Mesenteric fat pad (tissue), 1 donor: ENCODE data around the gene PRUNE1. TPM values are rescaled to one million over a fixed set of nuclear protein-coding genes. Genes with fewer than 3 reads are reported as not detected.

Experiments
- total RNA-seq: library from RNA; stranded (reverse); fragmentation: NEBNext Ultra II Directional; extraction: Animal tissue kit (Norgen Biotek cat#: 25700); gene quantifications from one replicate; pipeline ENCODE4 v1.2.1, GENCODE V29; 2021
- donor health status: DM: yes; HTN: yes; CAD: no.

PRUNE1 gene
- total RNA-seq, 1 donor from 2014 or later = 14.4 TPM

Other genes starting within 250 kb of the PRUNE1 start
- gene CTSS, start 242.7 kb upstream of the PRUNE1 start, total RNA-seq = 173 TPM
- gene CTSK, start 200.2 kb upstream of the PRUNE1 start, total RNA-seq = 76.4 TPM
- 51.0 TPM for gene ARNT, start 131.8 kb upstream of the PRUNE1 start, total RNA-seq
- not detected for gene CTXND2, start 121.3 kb upstream of the PRUNE1 start, total RNA-seq
- gene SETDB1, start 82.1 kb upstream of the PRUNE1 start, total RNA-seq = 32.3 TPM
- gene CERS2, start 33.6 kb upstream of the PRUNE1 start, total RNA-seq = 159 TPM
- 0.48 TPM for gene ANXA9, start 26.2 kb upstream of the PRUNE1 start, total RNA-seq
- gene MINDY1, start 1.5 kb upstream of the PRUNE1 start, total RNA-seq = 18.6 TPM
- not detected for gene BNIPL, start 28.1 kb downstream of the PRUNE1 start, total RNA-seq
- 5.4 TPM for gene C1orf56, start 39.3 kb downstream of the PRUNE1 start, total RNA-seq
- 97.4 TPM for gene CDC42SE1, start 51.2 kb downstream of the PRUNE1 start, total RNA-seq
- gene MLLT11, start 51.9 kb downstream of the PRUNE1 start, total RNA-seq = 0.64 TPM
- 15.7 TPM for gene GABPB2, start 62.3 kb downstream of the PRUNE1 start, total RNA-seq
- 4.8 TPM for gene SEMA6C, start 138.2 kb downstream of the PRUNE1 start, total RNA-seq
- gene TNFAIP8L2, start 148.2 kb downstream of the PRUNE1 start, total RNA-seq = 8.0 TPM
- 5.3 TPM for gene LYSMD1, start 157.5 kb downstream of the PRUNE1 start, total RNA-seq
- gene SCNM1, start 157.7 kb downstream of the PRUNE1 start, total RNA-seq = 32.7 TPM
- not detected for gene TMOD4, start 167.5 kb downstream of the PRUNE1 start, total RNA-seq
- gene VPS72, start 181.7 kb downstream of the PRUNE1 start, total RNA-seq = 34.6 TPM
- 52.2 TPM for gene PIP5K1A, start 190.1 kb downstream of the PRUNE1 start, total RNA-seq
- gene PSMD4, start 246.3 kb downstream of the PRUNE1 start, total RNA-seq = 142 TPM